Cardiac fibroblast (primary cell): ENCODE measurements around the gene ESRRG.

Experiments
- DNase-seq, 2 donors: peaks; one replicate each; pipeline versions ENCODE4 v3.0.0 to v3.0.0-alpha.2; 2010; ENCODE audit warnings: low read depth in 2 of 2
- H3K4me3 ChIP-seq, 2 donors: replicated peaks in 1 of 2; 1 replicate in 1 of 2; 2 replicates in 1 of 2; pipeline ENCODE4 v1.5.1; 2011; ENCODE audit warnings: low read depth in 2 of 2, low read length in 2 of 2, mild to moderate bottlenecking in 2 of 2, moderate library complexity in 1 of 2
- CTCF ChIP-seq: IDR thresholded peaks from one replicate; pipeline ENCODE4 v1.5.1; 2011; ENCODE audit warnings: low read depth, mild to moderate bottlenecking, low read length, inconsistent platforms

ESRRG gene

DNA sequence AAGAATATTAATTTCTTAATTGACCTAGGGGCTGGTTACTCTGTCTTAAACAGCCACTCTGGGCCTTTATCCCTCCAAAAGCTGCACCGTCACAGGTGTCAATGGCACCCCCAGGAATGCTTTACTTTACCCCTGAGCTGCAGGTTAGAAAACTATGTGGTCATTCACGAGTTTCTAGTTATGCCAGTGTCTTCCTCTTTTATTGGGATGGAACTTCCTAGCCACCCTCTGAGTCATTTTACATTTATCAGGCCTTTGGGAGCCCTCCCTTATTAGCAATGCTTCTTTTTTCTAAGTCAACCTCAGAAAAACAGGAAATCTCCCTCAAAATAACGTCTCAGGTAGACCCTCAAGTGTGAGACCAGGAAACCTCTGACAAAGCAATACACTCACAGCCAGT, 240.6 kb downstream of the ESRRG start:
- TF ChIP-seq CTCF: no peak
- no peak for DNase-seq
- H3K4me3 ChIP-seq: no peak overlapping the region

- no peak overlapping the region for H3K4me3 ChIP-seq
- TF ChIP-seq CTCF: no peak
- DNase-seq: no peak
Measured at GRCh38 chr1:216478238-216478637, 245.0 kb downstream of the ESRRG start.

- H3K4me3 ChIP-seq: no peak overlapping the region
- no peak for TF ChIP-seq CTCF
- no peak for DNase-seq
Measured at GRCh38 chr1:216476341-216476740, 246.9 kb downstream of the ESRRG start.

DNA sequence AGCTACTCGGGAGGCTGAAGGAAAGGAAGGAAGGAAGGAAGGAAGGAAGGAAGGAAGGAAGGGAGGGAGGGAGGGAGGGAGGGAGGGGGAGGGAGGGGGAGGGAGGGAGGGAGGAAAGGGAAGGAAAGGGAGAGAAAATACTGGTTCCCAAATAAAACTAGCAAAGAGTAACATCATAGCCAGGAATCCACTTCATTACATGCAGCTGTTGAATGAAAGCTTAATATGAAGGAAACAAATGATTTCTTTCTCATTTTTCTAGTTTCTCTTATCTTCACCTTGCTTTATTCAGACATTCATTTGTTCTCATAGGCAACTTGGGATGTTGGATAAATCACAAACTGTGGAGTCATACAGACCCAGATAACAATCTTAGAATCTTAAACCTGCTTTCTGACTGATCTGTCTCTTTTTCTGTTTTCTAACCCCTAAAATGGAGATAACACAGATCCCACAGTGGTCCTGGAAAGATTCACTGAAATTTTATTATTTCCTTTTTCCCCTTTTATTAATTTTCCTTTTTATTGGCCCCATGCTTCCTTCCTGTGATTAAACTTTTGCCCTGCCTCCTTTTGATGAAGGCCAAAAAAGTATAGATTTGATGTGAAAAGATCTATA, 247.5 kb downstream of the ESRRG start:
- H3K4me3 ChIP-seq: no peak overlapping the region
- TF ChIP-seq CTCF: no peak
- DNase-seq: no peak

DNA sequence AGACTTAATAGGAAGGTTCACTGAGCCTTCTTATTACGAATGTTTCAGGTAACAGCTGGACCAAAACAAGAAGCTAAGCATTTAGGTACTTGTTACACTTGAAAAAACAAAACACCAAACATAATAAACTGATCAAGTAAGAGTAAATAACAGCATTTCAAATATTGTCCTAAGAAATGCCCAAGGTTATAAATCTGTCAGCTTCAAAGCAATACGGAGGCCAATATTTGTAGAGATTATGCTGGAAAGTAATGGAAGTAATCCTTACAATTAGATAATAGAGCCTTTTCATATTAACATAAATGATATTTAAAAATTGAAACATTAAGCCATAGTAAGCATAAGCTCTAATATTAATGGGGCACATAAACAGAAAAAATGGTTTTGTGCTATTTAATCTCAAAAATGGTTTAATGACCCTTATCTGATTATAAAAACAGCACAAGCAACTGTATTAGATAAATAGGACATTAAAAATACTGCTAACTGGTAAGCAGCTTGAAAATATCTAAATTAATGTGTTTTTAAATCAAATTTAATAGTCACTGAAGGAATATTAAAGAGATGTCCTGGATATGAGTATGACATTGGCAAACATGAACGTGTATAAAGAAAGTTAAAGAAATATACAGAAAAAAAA, 256.9 kb downstream of the ESRRG start:
- H3K4me3 ChIP-seq: no peak overlapping the region
- no peak for DNase-seq
- TF ChIP-seq CTCF: no peak

- no peak overlapping the region for H3K4me3 ChIP-seq
- no peak for TF ChIP-seq CTCF
- peak; percentile 76 to 91 for DNase-seq
Measured at GRCh38 chr1:216464489-216464888, 258.7 kb downstream of the ESRRG start.
